Measurements from ENCODE around the gene CYP2S1.
"Not testable (repeated sequence)": the region's sequence is repeated elsewhere in the genome, so short reads cannot be mapped to it uniquely, and the experiment has no call there.

Gene CYP2S1

DNA sequence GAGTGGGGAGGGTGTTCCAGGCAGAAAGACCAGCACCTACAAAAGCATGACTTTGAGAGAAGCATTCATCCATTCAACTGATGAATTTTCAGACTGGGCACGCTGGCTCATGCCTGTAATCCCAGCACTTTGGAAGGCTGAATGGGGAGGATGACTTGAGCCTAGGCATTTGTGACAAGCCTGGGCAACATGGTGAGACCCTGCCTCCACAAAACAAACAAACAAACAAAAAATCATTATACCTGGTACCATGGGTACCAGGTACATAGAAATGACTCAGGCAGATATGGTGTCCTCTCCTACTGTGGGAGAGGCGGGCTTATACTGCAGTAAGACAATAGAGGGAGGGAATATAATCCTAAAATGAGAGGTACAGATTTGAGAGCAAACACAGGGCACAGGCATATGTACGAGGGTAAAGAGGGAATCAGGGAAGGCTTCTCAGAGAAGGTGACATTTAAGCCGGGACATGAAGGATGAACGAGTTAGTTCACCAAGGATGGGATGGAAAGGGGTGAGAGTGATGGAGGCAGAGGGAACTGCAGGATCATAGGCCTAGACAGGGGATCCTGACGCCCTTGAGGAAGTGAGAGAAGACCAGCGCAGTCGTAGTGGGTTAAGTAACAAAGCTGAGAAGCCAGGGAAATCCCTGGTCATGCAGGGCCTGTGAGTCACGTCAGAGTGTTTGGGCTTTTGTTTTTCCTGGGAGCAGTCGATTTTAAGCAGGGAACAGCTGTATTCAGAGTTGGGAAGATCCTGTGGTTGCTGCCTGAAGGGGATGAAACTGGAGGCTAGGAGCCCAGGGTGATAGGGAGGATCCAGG is 2.9 kb downstream of the CYP2S1 start:
- no peak for FAIRE-seq

GRCh38 chr19:41198559-41198958 is 5.5 kb downstream of the CYP2S1 start:
- FAIRE-seq = no peak

- FAIRE-seq = no peak
Measured at GRCh38 chr19:41203371-41203770, 10.4 kb downstream of the CYP2S1 start.

DNA sequence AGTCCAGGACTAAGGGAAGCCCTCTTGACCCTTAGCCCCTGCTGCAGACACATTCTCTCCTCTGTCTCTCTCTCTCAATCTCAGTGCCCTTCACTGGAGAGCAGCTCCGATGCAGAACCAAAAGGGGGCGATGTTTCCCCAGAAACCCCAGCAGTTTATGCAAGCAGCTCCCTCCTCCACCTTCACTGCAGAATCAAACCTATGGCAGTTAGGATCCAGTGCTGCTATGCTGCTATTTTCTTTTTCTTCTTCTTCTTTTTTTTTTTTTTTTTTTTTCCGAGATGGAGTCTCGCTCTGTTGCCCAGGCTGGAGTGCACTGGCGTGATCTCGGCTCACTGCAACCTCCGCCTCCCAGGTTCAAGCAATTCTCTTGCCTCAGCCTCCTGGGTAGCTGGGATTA is 11.3 kb downstream of the CYP2S1 start:
- not testable (repeated sequence) for FAIRE-seq

GRCh38 chr19:41205995-41206394 is 13.0 kb downstream of the CYP2S1 start:
- FAIRE-seq = no peak

GRCh38 chr19:41206456-41206855 is 13.4 kb downstream of the CYP2S1 start:
- no peak for FAIRE-seq

- FAIRE-seq = no peak
Measured at GRCh38 chr19:41206926-41207750, 14.1 kb downstream of the CYP2S1 start.

DNA sequence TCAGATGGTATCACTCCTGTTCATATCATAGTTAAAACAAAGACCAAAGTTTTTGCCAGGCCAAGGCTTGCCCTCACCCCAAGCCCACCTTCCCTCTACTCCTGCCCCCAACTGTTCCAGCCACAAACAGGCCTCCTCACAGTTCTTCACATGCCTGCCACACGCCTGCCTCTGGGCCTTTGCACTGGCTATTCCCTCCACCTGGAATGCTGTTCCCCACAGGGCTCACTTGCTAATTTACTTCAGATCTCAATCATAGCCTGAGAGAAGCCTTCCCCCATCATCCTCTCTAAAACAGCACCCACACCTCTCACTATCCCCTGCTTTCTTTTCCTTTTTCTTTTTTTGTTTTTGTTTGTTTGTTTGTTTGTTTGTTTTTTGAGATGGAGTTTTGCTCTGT is 21.1 kb downstream of the CYP2S1 start:
- FAIRE-seq = no peak

DNA sequence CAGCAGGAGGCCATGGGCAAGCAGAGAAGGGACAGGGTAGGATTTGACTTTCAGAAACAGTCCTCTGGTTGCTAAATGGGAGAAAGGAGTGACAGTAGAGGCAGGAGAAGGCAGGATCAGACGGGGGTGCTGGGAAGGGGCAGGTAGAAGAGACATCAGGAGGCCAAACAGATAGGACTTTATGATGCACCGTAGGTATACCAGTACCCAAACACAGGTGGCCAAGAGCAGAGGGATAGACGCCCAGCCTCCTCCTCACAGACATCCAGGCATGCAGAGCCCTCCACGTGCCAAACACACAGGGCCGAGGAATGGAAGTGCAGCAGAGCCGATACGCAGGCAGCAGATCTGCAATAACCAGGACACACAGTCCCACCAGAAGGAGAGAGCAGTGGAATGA is 24.7 kb downstream of the CYP2S1 start:
- FAIRE-seq = no peak

GRCh38 chr19:41218249-41218614 is 25.2 kb downstream of the CYP2S1 start:
- FAIRE-seq = no peak

DNA sequence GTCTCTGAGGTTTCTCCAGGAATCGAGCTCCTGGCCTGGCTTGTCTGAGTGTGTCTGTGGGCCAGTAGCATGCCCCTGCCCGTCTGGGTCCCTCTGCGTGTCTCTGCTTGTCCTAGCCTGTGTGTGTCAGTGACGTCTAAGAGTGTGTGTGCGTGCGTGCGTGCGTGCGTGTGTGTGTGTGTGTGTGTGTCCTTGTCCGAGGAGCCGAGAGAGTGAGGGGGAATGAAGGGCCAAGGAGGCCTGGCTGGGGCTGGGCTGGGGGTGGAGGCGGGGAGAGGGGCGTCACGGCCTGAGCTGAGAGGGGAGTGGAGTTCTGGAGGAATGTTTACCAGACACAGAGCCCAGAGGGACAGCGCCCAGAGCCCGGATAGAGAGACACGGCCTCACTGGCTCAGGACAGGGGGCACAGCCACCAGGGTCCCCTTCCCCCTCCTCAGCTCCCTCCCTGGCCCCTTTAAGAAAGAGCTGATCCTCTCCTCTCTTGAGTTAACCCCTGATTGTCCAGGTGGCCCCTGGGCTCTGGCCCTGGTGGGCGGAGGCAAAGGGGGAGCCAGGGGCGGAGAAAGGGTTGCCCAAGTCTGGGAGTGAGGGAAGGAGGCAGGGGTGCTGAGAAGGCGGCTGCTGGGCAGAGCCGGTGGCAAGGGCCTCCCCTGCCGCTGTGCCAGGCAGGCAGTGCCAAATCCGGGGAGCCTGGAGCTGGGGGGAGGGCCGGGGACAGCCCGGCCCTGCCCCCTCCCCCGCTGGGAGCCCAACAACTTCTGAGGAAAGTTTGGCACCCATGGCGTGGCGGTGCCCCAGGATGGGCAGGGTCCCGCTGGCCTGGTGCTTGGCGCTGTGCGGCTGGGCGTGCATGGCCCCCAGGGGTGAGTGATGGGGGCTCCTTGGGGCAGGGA is 25.8 kb downstream of the CYP2S1 start, which contains the start of gene AXL:
Gene AXL (plus strand): TSS at position 609 of the 893 bp plus-strand sequence. CDS start 170 bp downstream, at position 779.
- no peak for FAIRE-seq

GRCh38 chr19:41219924-41220567 is 27.0 kb downstream of the CYP2S1 start:
- no peak for FAIRE-seq

DNA sequence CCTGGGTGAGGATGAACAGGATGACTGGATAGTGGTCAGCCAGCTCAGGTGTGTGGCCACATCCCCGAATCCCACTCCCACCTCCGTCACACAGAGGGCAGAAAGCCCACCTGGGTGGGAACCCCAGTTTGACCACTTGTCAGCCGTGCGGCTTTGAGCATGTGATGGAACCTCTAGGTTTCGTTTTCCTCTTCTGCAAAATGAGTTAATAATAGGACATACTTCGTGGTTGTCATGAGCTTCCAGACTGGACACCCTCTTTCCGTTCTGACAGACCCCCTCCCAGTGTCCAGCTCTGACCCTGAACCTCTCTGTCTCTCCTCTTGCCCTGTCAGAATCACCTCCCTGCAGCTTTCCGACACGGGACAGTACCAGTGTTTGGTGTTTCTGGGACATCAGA is 27.8 kb downstream of the CYP2S1 start:
- FAIRE-seq = no peak

GRCh38 chr19:41221514-41222205 is 28.6 kb downstream of the CYP2S1 start:
- FAIRE-seq = no peak

GRCh38 chr19:41222240-41222639 is 29.2 kb downstream of the CYP2S1 start:
- no peak for FAIRE-seq

- no peak for FAIRE-seq
Measured at GRCh38 chr19:41223431-41224234, 30.6 kb downstream of the CYP2S1 start.

DNA sequence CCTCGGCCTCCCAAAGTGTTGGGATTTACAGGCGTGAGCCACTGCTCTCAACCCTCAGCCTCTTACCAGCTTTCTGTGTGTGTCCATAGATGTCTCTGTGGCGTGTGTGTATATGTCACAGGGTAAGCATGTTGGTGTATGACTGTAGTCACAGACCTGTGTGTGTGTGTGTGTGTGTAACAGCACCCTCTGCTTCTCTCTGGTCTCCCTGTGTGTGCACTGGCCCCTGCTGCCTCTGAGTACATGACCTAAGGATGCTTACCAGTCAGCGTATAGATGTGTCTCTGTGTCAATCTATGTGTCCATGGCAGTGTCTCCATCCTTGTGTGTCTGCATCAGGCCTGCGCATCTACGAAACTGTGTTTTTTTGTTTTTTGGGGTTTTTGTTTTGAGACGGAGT is 31.6 kb downstream of the CYP2S1 start:
- FAIRE-seq = no peak

- FAIRE-seq = no peak
Measured at GRCh38 chr19:41225238-41226052, 32.4 kb downstream of the CYP2S1 start.

DNA sequence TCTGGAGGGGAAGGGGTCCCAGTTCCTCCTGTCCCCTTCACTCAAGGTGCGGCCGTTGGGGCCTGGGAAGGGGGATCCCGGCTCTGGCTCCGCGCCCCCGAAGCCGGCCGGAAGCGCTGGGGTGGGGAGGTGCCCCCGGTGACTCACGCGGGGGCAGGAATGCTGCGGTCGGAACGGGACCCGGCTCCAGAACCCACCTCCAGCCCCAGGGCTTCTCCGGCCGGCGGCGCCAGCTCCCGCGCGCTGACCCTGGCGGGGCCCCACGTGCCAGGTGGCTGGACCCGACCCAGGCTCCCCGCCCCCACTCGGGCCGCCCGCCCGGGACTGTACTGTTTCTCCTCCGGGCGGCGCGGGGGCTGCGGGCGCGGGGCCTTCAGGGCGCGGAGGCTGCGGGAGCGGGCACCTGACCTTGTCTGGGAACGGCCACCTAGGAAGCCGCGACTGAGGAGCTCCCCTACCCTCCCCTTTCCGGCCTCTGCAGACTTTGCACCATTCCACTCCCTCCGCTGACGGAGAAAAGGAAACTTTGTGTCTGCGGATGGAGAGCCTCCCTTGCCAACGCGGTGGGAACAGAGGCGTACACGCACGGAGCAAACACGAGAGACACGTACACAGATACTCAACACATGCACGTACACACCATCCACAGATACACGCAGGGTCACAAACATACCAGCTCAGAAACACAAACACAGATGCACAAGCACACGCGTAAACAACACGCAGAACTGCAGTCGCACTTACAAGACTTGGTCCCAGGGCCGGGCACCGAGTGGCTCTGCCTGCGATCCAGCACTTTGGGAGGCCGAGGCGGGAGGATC is 33.2 kb downstream of the CYP2S1 start:
- no peak for FAIRE-seq

All from islet of Langerhans (tissue), 1 donor.